GM18951 (cell line): Measurements from ENCODE around the gene GOLGA6L2.
"Not testable (repeated sequence)": the region's sequence is repeated elsewhere in the genome, so short reads cannot be mapped to it uniquely, and the experiment has no call there.

Source experiments
- POLR2A ChIP-seq: IDR thresholded peaks from 4 replicates; pipeline ENCODE4 v1.6.1; 2011; ENCODE audit warnings: mild to moderate bottlenecking; ENCODE audit not compliant: insufficient read length, insufficient read depth; ENCODE audit errors: extremely low read depth
- in situ Hi-C: fragments of 300-500 bp; cut with MboI; formaldehyde crosslinking; loops from one replicate; pipeline ENCODE4 v1.12.0; 2022; ENCODE audit warnings: low sequenced_read_pairs, mixed read lengths, inconsistent platforms; ENCODE audit not compliant: unreplicated experiment

GOLGA6L2 gene

DNA sequence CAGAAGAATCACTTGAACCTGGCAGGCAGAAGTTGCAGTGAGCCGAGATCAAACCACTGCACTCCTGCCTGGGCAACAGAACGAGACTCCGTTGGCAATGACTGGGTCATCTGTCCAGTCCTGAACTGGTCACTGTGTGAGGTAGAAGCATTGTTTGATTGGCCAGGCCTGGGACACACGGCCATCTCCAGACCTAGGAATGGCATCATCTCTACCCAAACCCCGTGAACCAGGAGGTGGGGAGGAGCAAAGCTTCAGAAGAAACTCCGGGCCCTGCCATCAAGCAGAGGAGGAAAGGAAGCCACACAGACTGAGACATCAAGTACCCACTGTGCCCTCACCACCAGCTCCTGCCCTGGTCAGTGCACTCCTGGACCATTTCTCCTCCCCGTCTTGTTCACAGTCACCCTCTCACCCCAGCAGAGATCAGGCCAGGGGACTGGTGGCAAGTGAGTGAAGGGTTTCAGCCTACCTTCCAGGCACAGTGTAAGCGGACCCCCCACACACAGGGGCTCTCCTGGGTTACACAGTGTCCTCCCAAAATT lies 31.6 kb downstream of the GOLGA6L2 start:
- no peak for TF ChIP-seq POLR2A
- in situ Hi-C loops: no loop called here

DNA sequence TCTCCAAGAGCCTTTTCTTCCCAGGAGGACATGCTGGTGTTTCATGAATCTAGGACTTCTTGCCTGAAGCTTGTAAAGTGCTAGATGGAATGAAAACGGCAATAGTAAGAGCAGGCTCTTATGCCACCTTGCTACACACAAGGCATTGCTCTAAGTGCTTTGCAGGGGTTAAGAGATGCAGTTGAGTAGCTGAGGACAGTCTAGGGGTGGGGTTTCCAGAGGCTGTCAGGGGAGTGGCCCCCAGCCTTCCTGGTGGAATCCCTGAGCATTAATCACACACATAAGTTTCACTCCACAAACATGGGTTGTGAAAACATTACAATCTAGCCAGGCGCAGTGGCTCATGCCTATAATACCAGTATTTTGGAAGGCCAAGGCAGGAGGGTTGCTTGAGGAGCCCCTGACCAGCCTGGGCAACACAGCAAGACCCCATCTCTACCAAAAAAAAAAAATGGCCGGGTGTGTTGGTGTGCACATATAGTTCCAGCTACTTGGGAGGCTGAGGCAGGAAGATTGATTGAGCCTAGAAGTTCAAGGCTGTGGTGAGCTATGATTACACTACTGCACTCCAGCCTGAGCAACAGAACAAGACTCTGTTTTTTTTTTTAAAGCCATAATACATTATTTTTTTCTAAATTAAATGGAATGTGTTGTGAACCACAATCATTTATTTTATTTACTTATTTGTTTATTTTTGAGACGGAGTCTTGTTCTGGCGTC lies 34.0 kb downstream of the GOLGA6L2 start:
- in situ Hi-C loops: not testable (repeated sequence)

DNA sequence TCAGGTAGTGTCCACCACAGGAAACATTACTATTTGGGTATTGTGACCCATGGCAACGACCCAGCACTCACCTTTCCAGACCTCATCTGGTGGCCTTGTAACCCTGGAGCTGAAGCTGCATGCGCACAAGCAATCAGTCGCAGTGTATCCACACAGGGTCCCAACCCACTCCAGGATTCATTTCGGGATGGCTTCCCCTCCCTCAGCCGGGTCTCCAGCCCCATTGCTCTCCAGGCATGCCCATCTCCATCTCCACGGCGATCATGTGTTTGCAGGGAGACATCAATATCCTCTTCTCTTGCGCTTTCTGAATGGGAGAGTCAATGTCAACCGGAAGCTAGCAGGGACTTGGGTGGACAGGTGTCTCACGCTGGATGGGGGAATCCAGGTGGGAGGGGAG lies 35.2 kb downstream of the GOLGA6L2 start:
- TF ChIP-seq POLR2A: no peak
- in situ Hi-C loops: no loop called here

DNA sequence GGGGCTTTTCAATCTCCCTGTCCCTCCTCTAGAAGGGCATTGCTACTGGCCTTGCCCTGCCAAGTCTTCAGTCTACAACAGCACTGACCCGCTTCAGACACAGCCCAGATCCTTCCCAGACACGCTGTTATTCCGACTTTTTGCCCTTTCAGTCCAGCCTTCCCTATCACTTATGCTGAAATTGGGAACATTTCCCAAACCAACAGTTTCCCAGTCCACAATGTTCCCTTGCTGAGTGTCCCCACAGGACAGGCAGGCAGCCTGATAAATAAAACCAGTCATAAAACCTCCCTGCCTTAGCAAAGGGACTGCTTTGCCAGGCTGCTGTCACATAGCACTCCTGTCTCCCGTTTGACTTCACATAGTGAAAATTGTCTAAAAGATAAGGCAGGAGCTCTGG lies 43.5 kb downstream of the GOLGA6L2 start:
- in situ Hi-C loops: no loop called here

DNA sequence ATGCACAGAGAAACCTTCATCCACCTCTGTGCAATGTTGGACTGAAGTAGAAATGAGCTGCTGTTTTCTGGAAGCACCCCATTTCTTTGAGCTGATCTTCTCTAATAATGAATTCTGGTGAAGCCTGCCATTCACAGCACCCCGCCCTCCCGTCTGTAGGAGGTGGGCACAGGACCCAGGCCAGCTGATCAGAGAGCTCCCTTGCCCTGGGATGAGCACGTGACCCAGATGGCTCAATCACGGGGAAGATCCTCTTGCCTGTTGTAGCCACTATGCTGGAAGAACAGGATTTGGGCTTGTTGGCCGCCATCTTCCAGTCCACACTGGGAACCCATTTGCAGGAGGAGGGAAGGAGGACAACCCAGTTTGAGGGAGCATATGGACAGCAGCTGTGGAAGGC lies 44.5 kb downstream of the GOLGA6L2 start:
- no peak for TF ChIP-seq POLR2A
- in situ Hi-C loops: no loop called here

More for the DNA sequence above, 43.5 kb downstream of the GOLGA6L2 start:
- TF ChIP-seq POLR2A: no peak

DNA sequence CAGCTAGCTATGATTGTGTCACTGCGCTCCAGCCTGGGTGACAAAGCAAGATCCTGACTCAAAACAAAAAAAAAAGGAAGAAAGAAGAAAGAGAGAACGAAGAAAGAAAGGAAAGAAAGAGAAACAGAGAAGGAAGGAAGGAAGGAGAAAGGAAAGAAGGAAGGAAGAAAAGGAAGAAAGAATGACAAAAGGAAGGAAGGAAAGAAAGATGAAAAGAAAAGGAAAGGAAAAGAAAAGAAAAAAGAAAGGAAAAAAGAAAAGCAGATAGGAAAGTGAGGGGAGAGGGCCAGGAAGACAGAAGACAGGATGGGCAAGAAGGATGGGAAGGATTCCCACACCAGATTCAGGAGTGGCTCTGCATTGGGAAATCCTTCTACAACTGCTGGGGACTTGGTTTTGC lies 44.9 kb downstream of the GOLGA6L2 start:
- in situ Hi-C loops: no loop called here
- no peak for TF ChIP-seq POLR2A

DNA sequence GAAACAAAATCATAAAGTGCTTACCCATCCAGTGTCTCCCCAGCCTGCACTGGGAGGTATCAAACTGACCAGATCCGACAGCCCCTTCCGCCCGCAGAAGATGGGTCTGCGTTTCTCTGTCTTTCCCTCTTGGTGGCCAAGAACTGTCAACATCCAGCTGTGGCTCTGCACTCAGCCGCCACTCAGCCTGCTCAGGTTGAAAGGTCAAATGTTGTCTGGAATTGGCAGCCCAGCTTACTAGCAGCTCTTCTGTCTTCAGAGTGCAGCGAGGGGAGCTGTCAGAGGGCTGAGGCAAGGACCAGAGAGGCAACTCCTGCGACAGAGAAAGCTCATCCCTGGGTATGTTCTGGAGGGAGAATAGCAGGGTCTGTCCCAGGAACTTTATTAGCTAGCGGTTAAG lies 45.4 kb downstream of the GOLGA6L2 start:
- in situ Hi-C loops: no loop called here
- TF ChIP-seq POLR2A: no peak

DNA sequence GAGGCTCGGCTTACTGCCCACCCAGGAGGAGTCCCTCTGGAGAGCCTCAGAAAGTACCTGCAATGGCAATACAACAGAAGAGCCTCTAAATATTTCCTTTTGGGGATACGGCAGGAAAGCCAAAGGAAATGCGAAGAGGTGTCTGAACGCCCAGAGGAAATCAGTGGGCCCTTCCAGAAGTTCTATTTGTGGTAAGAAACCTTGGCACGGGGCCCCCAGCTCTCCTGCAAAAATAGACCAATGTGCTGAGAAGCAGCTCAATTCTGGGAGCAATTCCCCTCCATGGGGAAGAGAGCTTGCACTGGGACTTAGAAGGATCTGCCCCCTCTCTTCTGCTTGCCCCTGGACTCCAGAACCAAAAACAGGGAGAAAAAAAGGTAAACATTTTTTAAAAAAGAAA lies 47.8 kb downstream of the GOLGA6L2 start:
- in situ Hi-C loops: not testable (repeated sequence)

DNA sequence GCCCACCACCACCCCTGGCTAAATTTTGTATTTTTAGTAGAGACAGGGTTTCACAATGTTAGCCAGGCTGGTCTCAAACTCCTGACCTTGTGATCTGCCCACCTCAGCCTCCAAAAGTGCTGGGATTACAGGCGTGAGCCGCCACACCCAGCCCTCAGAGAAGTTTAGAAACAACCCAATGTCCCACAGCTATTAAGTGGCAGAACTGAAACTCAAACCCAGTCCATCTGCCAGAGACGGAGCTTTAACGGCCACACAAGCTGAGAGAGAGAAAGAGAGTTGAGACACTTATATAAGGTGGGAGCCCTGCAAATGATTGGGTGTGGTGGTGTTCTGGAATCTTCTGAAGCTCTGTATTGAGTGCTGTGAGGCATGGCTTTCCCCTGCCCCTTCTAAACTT lies 48.7 kb downstream of the GOLGA6L2 start:
- in situ Hi-C loops: not testable (repeated sequence)

DNA sequence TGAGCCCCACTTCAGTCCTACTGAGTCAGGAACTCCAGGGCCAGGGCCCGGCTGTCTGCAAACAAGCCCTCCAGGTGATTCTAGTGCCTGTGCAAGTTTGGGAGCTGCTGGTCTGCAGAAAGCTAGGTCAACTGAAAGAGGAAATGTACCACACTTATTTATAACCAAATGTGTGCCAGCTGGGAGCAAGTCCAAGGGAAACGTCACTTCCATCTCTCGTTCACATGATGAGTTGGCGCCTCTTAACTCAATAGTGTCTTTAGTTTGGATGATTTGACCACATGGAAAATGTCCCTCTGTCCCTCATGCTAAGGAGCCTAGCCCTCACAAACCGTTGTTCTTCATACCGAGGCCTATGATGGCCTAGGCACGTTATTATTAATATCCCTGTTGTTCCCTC lies 49.3 kb downstream of the GOLGA6L2 start:
- in situ Hi-C loops: no loop called here
- no peak for TF ChIP-seq POLR2A

DNA sequence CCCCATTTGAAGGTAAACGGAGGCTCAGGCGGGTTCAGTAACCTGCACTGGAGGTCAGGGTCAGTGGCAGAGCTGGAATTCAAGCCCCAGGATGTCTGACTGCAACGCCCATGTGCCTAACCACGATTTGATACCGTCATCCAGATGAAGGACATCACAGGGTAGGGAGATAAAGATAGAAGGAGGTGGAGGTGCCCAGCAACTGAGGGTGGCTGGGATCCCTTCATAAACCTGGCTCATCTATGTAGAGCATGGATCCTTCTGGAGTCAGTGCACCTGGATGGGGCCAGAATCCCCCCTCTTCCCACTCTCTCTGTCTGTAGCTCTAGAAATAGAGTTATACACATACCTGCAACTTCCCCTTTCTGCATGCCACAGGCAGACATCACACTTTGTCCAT lies 51.2 kb downstream of the GOLGA6L2 start:
- in situ Hi-C loops: no loop called here
- TF ChIP-seq POLR2A: no peak

DNA sequence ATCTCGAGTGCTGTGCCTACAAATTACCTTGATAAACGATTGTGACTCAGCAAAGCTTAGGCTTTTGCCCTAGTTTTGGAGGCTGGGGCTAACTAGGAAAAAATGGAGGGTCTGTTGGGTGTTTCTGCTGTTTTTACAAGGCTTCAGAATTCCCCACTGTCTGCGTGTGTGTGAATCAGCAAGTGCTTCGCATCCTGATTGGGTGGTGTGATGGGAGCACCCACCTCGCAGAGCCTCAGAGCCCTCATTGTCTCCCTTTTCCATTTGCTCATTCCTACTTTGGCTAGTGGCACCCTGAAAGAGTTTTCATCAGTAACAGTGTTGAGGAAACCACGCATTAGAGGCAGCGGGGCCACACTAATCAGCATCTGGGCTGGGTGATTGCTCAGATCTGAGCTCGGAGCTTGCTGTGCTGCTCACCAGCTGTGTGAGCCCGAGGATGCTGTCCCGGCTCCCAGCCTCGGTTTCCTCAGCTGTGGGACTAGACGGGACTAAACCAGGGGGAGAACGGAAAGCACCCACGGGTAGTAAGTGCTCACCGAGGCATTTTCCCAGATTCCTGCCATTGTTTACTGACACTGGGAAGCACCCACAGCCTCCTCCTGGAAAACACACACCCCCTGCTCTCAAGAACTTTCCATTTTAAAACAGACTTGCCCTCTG lies 51.9 kb downstream of the GOLGA6L2 start:
- TF ChIP-seq POLR2A: no peak
- in situ Hi-C loops: no loop called here
